HUDEP-2 (cell line): ENCODE results near the gene SGPL1.

Experiments used
- DNase-seq, 76 experiments: peaks; one replicate each; lab custom pipeline; 2025; ENCODE audit not compliant: unreplicated experiment in 76 of 76; lab: John Stamatoyannopoulos, UW

The SGPL1 gene

GRCh38 chr10:70809011-70809611, 6.6 kb upstream of the SGPL1 start:
- DNase-seq: no peak

GRCh38 chr10:70809726-70810125, 6.0 kb upstream of the SGPL1 start:
- no peak for DNase-seq

GRCh38 chr10:70810967-70811366, 4.8 kb upstream of the SGPL1 start:
- no peak for DNase-seq

- DNase-seq: no peak
These were observed 3.9 kb upstream of the SGPL1 start for GRCh38 chr10:70811881-70812280.

GRCh38 chr10:70812814-70813213, 2.9 kb upstream of the SGPL1 start:
- no peak for DNase-seq

GRCh38 chr10:70814126-70814525, 1.6 kb upstream of the SGPL1 start:
- no peak for DNase-seq

GRCh38 chr10:70816220-70816894, 609 bp downstream of the SGPL1 start:
- DNase-seq: peak in 5 of 76 experiments; percentile 4 to 26 (median 12)

GRCh38 chr10:70820976-70821750, 5.4 kb downstream of the SGPL1 start:
- no peak for DNase-seq

GRCh38 chr10:70822076-70822820, 6.5 kb downstream of the SGPL1 start:
- no peak for DNase-seq

- no peak for DNase-seq
These were observed 11.5 kb downstream of the SGPL1 start for GRCh38 chr10:70827086-70827757.

GRCh38 chr10:70828923-70829322, 13.2 kb downstream of the SGPL1 start:
- no peak for DNase-seq

- no peak for DNase-seq
These were observed 13.8 kb downstream of the SGPL1 start for GRCh38 chr10:70829543-70829942.

GRCh38 chr10:70830164-70830563, 14.4 kb downstream of the SGPL1 start:
- no peak for DNase-seq

- no peak for DNase-seq
These were observed 16.5 kb downstream of the SGPL1 start for GRCh38 chr10:70832221-70832620.

GRCh38 chr10:70832852-70833528, 17.2 kb downstream of the SGPL1 start:
- no peak for DNase-seq

GRCh38 chr10:70833601-70834000, 17.9 kb downstream of the SGPL1 start:
- DNase-seq: no peak

- DNase-seq: no peak
These were observed 18.3 kb downstream of the SGPL1 start for GRCh38 chr10:70834021-70834420.

- DNase-seq: no peak
These were observed 18.8 kb downstream of the SGPL1 start for GRCh38 chr10:70834441-70835151.

- no peak for DNase-seq
These were observed 20.6 kb downstream of the SGPL1 start for GRCh38 chr10:70836319-70836718.
